HG03565 (cell line): ENCODE measurements around the gene GLDN.

Source experiments
- ATAC-seq: cut with Tn5 transposase; IDR thresholded peaks from one replicate; pipeline ENCODE4 v1.9.1; 2021; ENCODE audit warnings: mild to moderate bottlenecking, moderate library complexity; ENCODE audit not compliant: unreplicated experiment

The GLDN gene

GRCh38 chr15:51322621-51323296 is 18.7 kb upstream of the GLDN start:
- no peak for ATAC-seq

- ATAC-seq, result no peak
These were observed 17.7 kb upstream of the GLDN start for GRCh38 chr15:51323749-51324148.

- ATAC-seq, result no peak
These were observed 16.3 kb upstream of the GLDN start for GRCh38 chr15:51325167-51325566.

GRCh38 chr15:51327081-51327480 is 14.4 kb upstream of the GLDN start:
- ATAC-seq, result no peak

GRCh38 chr15:51328926-51329325 is 12.5 kb upstream of the GLDN start:
- no peak for ATAC-seq

- ATAC-seq, result no peak
These were observed 10.3 kb upstream of the GLDN start for GRCh38 chr15:51331141-51331540.

GRCh38 chr15:51332206-51333147 is 9.0 kb upstream of the GLDN start:
- no peak for ATAC-seq

- ATAC-seq, result no peak
These were observed 7.9 kb upstream of the GLDN start for GRCh38 chr15:51333571-51333970.

GRCh38 chr15:51334011-51334451 is 7.4 kb upstream of the GLDN start:
- ATAC-seq, result no peak

GRCh38 chr15:51335087-51335486 is 6.4 kb upstream of the GLDN start:
- no peak for ATAC-seq

GRCh38 chr15:51335538-51336410 is 5.7 kb upstream of the GLDN start:
- ATAC-seq, result peak; percentile 70

- ATAC-seq, result no peak
These were observed 3.0 kb upstream of the GLDN start, which contains the start of gene CYP19A1 for GRCh38 chr15:51338496-51338895. CYP19A1 (minus strand) TSS chr15:51338596; CDS start chr15:51242912, 95,684 bp downstream.

- ATAC-seq, result no peak
These were observed 958 bp downstream of the GLDN start for GRCh38 chr15:51342227-51342999.

GRCh38 chr15:51343466-51343865 is 2.0 kb downstream of the GLDN start:
- no peak for ATAC-seq

- ATAC-seq, result no peak
These were observed 4.7 kb downstream of the GLDN start for GRCh38 chr15:51346136-51346535.

- ATAC-seq, result peak; percentile 96
These were observed 7.2 kb downstream of the GLDN start for GRCh38 chr15:51348688-51349087.

- ATAC-seq, result no peak
These were observed 7.8 kb downstream of the GLDN start for GRCh38 chr15:51349156-51349844.

- ATAC-seq, result no peak
These were observed 9.3 kb downstream of the GLDN start for GRCh38 chr15:51350723-51351122.

- ATAC-seq, result no peak
These were observed 12.5 kb downstream of the GLDN start for GRCh38 chr15:51353976-51354375.

GRCh38 chr15:51355096-51355495 is 13.6 kb downstream of the GLDN start:
- ATAC-seq, result no peak
